ENCODE measurements around the gene BCAS3.

DNA sequence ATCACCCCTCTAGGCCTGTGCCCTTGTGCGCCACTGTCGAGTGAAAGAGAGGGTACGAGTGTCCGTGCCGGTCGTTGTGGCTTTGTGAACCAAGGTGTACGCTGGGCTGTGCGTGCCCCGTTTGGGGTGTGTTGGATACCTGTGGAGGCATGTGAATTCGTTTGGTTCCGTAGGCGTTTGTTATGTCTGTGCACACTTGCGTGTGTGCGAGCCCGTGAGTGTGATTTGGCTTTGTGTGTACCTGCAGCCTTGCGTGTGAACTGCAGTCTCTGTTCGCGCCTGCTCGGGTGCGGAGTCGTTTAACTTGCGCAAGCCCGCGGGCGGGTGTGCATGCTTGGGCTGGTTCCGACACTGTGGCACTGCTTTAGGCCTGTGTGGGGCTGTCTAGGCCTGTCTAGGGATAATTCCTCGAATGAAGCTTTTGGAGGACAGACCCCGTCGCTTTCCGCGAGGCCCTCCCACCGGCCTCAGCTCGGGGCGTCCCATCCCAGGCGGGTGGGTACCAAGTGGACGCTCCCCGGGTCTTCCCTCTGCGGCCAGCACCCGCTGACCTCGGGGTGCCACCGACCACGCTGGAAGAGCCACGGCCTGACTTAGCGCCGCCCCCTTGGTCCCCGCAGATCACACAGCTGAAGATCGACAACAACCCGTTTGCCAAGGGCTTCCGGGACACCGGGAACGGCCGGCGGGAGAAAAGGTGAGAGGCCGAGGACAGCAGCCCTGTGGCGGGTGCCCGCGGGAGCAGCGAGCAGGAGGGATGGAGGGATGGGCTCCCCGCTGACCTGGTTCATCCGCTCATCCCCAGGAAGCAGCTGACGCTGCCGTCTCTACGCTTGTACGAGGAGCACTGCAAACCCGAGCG is 726.4 kb downstream of the BCAS3 start:
- TF ChIP-seq, protein P1, sequence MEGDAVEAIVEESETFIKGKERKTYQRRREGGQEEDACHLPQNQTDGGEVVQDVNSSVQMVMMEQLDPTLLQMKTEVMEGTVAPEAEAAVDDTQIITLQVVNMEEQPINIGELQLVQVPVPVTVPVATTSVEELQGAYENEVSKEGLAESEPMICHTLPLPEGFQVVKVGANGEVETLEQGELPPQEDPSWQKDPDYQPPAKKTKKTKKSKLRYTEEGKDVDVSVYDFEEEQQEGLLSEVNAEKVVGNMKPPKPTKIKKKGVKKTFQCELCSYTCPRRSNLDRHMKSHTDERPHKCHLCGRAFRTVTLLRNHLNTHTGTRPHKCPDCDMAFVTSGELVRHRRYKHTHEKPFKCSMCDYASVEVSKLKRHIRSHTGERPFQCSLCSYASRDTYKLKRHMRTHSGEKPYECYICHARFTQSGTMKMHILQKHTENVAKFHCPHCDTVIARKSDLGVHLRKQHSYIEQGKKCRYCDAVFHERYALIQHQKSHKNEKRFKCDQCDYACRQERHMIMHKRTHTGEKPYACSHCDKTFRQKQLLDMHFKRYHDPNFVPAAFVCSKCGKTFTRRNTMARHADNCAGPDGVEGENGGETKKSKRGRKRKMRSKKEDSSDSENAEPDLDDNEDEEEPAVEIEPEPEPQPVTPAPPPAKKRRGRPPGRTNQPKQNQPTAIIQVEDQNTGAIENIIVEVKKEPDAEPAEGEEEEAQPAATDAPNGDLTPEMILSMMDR (IDR thresholded peaks at IDR 0.05): no peak
- no peak for TF ChIP-seq POLR2A (IDR thresholded peaks at IDR 0.05)

Measured in body of pancreas (tissue), 4 donors.